Spleen (tissue), 11 donors: ENCODE results near the gene CGNL1. TPM values are rescaled to one million over a fixed set of nuclear protein-coding genes. Genes with fewer than 3 reads are reported as not detected.

Source experiments
- DNase-seq: peaks from one replicate; pipeline ENCODE4 v3.0.0-alpha.2; 2020
- H3K27ac ChIP-seq, 8 donors: fragments of 200-600 bp; sonication (generic) in 7 of 8; 1 replicate in 4 of 8; 2 replicates in 4 of 8; pipeline versions ENCODE4 v1.5.0 to v1.8.0; 2016 to 2021; ENCODE audit warnings: inconsistent platforms in 4 of 8, mild to moderate bottlenecking in 4 of 8, moderate library complexity in 1 of 8
- H3K27me3 ChIP-seq, 7 donors: fragments of 200-600 bp; sonication (generic) in 6 of 7; replicated peaks in 1 of 7; 1 replicate in 4 of 7; 2 replicates in 3 of 7; pipeline versions ENCODE4 v1.5.0 to v1.8.0; 2016 to 2021; ENCODE audit warnings: inconsistent platforms in 3 of 7, mild to moderate bottlenecking in 1 of 7
- H3K36me3 ChIP-seq, 6 donors: fragments of 200-600 bp; sonication (generic) in 5 of 6; 1 replicate in 4 of 6; 2 replicates in 2 of 6; pipeline versions ENCODE4 v1.5.0 to v1.8.0; 2016 to 2021; ENCODE audit warnings: inconsistent platforms in 2 of 6
- H3K4me1 ChIP-seq, 6 donors: fragments of 200-600 bp; sonication (generic) in 5 of 6; 1 replicate in 3 of 6; 2 replicates in 3 of 6; pipeline versions ENCODE4 v1.5.0 to v1.8.0; 2016 to 2021; ENCODE audit warnings: inconsistent platforms in 3 of 6
- H3K4me3 ChIP-seq, 8 donors: fragments of 200-600 bp; sonication (generic) in 7 of 8; 1 replicate in 4 of 8; 2 replicates in 4 of 8; pipeline versions ENCODE4 v1.5.0 to v1.8.0; 2016 to 2021; ENCODE audit warnings: inconsistent platforms in 4 of 8, mild to moderate bottlenecking in 4 of 8, moderate library complexity in 2 of 8
- H3K9me3 ChIP-seq, 8 donors: fragments of 200-600 bp; sonication (generic) in 7 of 8; 1 replicate in 4 of 8; 2 replicates in 4 of 8; pipeline versions ENCODE4 v1.5.0 to v1.8.0; 2016 to 2021; ENCODE audit warnings: inconsistent platforms in 4 of 8
- CTCF ChIP-seq, 11 experiments: fragments of 200-600 bp in 7 of 11; fragments of 450-650 bp in 4 of 11; sonication (generic) in 4 of 11; IDR thresholded peaks in 8 of 11; conservative IDR thresholded peaks in 3 of 11; 1 replicate in 7 of 11; 2 replicates in 4 of 11; pipeline versions ENCODE4 v1.4.0 to v1.8.0; 2016 to 2021; ENCODE audit warnings: antibody characterized with exemption in 11 of 11, inconsistent platforms in 4 of 11, mild to moderate bottlenecking in 1 of 11
- POLR2A ChIP-seq, 3 donors: fragments of 450-650 bp; IDR thresholded peaks; one replicate each; pipeline ENCODE4 v1.5.1; 2017; ENCODE audit warnings: antibody characterized with exemption in 3 of 3, mild to moderate bottlenecking in 1 of 3
- POLR2AphosphoS5 ChIP-seq, 3 donors: sonication (generic); formaldehyde crosslinking; IDR thresholded peaks; one replicate each; pipeline ENCODE4 v1.5.1; 2017; ENCODE audit warnings: antibody characterized with exemption in 3 of 3
- WGBS, 5 donors: extraction: QIAGEN DNeasy Blood & Tissue Kit in 3 of 5; methylation state at CpG; one replicate each; pipeline versions ENCODE4 v1.1.5 to v1.1.7; 2013 to 2018; 5-methylcytosine and 5-hydroxymethylcytosine counted together
- intact Hi-C: fragments of 100-400 bp; cut with DNase I; formaldehyde crosslinking; loops from one replicate; pipeline ENCODE4 v1.15.0; 2023; ENCODE audit warnings: low total_unique reads
- polyA plus RNA-seq, 3 donors: library from polyadenylated mRNA; stranded (reverse); fragments of 200-250 nt; gene quantifications; one replicate each; pipeline ENCODE4 v1.2.1, GENCODE V29; 2013
- total RNA-seq, 7 donors: library from RNA; depleted of rRNA in 3 of 7; stranded (reverse); fragments of >200 nt in 3 of 7; fragmentation: NEBNext Ultra II Directional in 4 of 7; extraction: Animal tissue kit (Norgen Biotek cat#: 25700) in 4 of 7; gene quantifications; one replicate each; pipeline versions ENCODE4 v1.1.0 to v1.2.1, GENCODE V29; 2016 to 2021
- donor health status: healthy with polysubstance abuse.
- donor health status: DM: no; HTN: no; CAD: no; lungs with moderate emphysema.
- donor health status: DM: no; HTN: no; CAD: no.
- donor health status: Bipolar disorder and iron deficiency.
- donor health status: healthy.
- donor health status: DM: no; HTN: no; CAD: no.
- donor health status: DM: yes; HTN: yes; CAD: no.

Gene CGNL1
- total and polyA plus RNA-seq, 10 donors = 0.07 to 0.73 (median 0.36) TPM

- TF ChIP-seq POLR2AphosphoS5 (IDR thresholded peaks at IDR 0.05) (no peak), CTCF (IDR thresholded peaks at IDR 0.05 in 8 of 11, conservative IDR thresholded peaks at IDR 0.05 in 3 of 11) (no peak), POLR2A (IDR thresholded peaks at IDR 0.05) (no peak)
- Histone ChIP-seq H3K27ac (no peak overlapping the region), H3K4me1 (no peaks in the 10 kb centered on the region), H3K4me3 (no peak overlapping the region), H3K36me3 (no peaks in the 10 kb centered on the region), H3K9me3 (no peaks in the 10 kb centered on the region), H3K27me3 (peaks cover 0 to 45% (median 0%) of the 10 kb centered on the region in 7 donors)
- no peak for DNase-seq
- 86 to 95% (median 89%) methylated on average over 11 of the region's 11 CpGs for WGBS, 5 donors
- intact Hi-C loops = no loop called here
Observed at GRCh38 chr15:57544848-57545480, 168.7 kb downstream of the CGNL1 start.

GRCh38 chr15:57545995-57546394 lies 169.7 kb downstream of the CGNL1 start:
- intact Hi-C loops = no loop called here
- no peaks in the 10 kb centered on the region for H3K36me3 ChIP-seq
- no peaks in the 10 kb centered on the region for H3K9me3 ChIP-seq
- WGBS, 5 donors = 87 to 91% (median 89%) methylated on average over 7 to 8 of the region's 8 CpGs
- no peak for DNase-seq
- peaks cover 0 to 36% (median 0%) of the 10 kb centered on the region in 7 donors for H3K27me3 ChIP-seq
- H3K4me3 ChIP-seq = no peak overlapping the region
- no peak overlapping the region for H3K27ac ChIP-seq
- TF ChIP-seq POLR2AphosphoS5 (IDR thresholded peaks at IDR 0.05) = no peak
- TF ChIP-seq POLR2A (IDR thresholded peaks at IDR 0.05) = no peak
- TF ChIP-seq CTCF (IDR thresholded peaks at IDR 0.05 in 8 of 11, conservative IDR thresholded peaks at IDR 0.05 in 3 of 11) = no peak
- peaks cover 0 to under 1% (median 0%) of the 10 kb centered on the region in 6 donors for H3K4me1 ChIP-seq

- intact Hi-C loops = no loop called here
- peaks cover 0 to 30% (median 0%) of the 10 kb centered on the region in 7 donors for H3K27me3 ChIP-seq
- no peak for TF ChIP-seq POLR2AphosphoS5 (IDR thresholded peaks at IDR 0.05)
- H3K4me1 ChIP-seq = peaks cover 0 to 14% (median 2%) of the 10 kb centered on the region in 6 donors
- H3K4me3 ChIP-seq = no peak overlapping the region
- no peak for DNase-seq
- WGBS, 5 donors = 83 to 92% (median 87%) methylated on average over 10 to 11 of the region's 11 CpGs
- no peaks in the 10 kb centered on the region for H3K9me3 ChIP-seq
- no peaks in the 10 kb centered on the region for H3K36me3 ChIP-seq
- no peak overlapping the region for H3K27ac ChIP-seq
Observed at GRCh38 chr15:57547243-57547755, 171.0 kb downstream of the CGNL1 start.

- H3K9me3 ChIP-seq = no peaks in the 10 kb centered on the region
- TF ChIP-seq POLR2A (IDR thresholded peaks at IDR 0.05) (no peak), CTCF (IDR thresholded peaks at IDR 0.05 in 8 of 11, conservative IDR thresholded peaks at IDR 0.05 in 3 of 11) (no peak), POLR2AphosphoS5 (IDR thresholded peaks at IDR 0.05) (no peak)
- peaks cover 0 to 22% (median 0%) of the 10 kb centered on the region in 7 donors for H3K27me3 ChIP-seq
- no peak overlapping the region for H3K4me3 ChIP-seq
- 68 to 88% (median 76%) methylated on average over 2 of the region's 2 CpGs for WGBS, 5 donors
- H3K4me1 ChIP-seq = peaks cover 0 to 14% (median 2%) of the 10 kb centered on the region in 6 donors
- no peaks in the 10 kb centered on the region for H3K36me3 ChIP-seq
- DNase-seq = no peak
- intact Hi-C loops = no loop called here
- no peak overlapping the region for H3K27ac ChIP-seq
Observed at GRCh38 chr15:57548351-57548750, 172.0 kb downstream of the CGNL1 start.
